DMS153 treated with DMSO at 0.1 percent for 48 hours (cell line): ENCODE results near the gene RPS6KB1.
"Not testable (repeated sequence)": the region's sequence is repeated elsewhere in the genome, so short reads cannot be mapped to it uniquely, and the experiment has no call there.

ENCODE experiments used
- DNase-seq: peaks from one replicate; lab custom pipeline; 2025; ENCODE audit not compliant: unreplicated experiment; lab: John Stamatoyannopoulos, UW

RPS6KB1 gene

DNA sequence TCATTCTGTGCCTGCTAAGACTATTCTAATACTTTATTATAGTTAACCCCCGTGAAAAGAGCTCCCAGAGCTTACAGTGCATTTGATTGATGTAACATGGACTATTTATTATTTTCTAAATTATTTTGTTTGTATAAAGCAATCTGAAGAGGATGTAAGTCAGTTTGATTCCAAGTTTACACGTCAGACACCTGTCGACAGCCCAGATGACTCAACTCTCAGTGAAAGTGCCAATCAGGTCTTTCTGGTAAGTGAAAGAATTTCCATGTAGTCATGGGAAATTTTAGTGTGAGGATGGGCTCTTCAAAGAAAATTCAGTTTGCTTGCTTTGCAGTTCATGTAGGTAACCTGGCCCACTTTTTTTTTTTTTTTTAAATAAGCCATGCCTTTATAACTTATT lies 47.8 kb downstream of the RPS6KB1 start:
- not testable (repeated sequence) for DNase-seq

DNA sequence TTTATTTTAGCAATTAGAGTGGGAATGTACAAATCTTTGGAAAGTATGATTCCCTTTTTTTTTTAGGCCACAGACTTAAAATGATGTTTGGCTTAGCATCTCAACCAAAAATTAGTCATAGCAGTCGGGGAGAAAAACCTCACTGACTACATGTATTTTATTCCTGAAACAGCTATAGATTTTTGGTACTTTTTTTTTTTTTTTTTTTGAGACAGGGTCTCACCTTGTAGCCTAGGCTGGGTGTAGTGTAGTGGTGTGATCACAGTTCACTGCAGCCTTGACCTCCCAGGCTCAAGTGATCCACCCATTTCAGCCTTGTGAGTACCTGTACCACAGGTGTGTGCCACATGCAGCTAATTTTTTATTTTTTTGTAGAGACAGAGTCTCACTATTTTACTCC lies 48.2 kb downstream of the RPS6KB1 start:
- DNase-seq = no peak

DNA sequence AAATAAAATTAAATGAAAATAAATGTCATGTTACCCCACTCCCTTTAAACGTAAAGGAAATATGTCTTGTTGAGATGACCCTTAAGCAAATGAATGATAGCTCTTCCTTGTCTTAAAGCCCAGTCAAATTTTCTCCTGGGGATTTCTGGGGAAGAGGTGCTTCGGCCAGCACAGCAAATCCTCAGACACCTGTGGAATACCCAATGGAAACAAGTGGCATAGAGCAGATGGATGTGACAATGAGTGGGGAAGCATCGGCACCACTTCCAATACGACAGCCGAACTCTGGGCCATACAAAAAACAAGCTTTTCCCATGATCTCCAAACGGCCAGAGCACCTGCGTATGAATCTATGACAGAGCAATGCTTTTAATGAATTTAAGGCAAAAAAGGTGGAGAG lies 53.5 kb downstream of the RPS6KB1 start:
- not testable (repeated sequence) for DNase-seq

DNA sequence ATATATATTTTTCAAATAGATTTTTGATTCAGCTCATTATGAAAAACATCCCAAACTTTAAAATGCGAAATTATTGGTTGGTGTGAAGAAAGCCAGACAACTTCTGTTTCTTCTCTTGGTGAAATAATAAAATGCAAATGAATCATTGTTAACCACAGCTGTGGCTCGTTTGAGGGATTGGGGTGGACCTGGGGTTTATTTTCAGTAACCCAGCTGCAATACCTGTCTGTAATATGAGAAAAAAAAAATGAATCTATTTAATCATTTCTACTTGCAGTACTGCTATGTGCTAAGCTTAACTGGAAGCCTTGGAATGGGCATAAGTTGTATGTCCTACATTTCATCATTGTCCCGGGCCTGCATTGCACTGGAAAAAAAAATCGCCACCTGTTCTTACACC lies 54.4 kb downstream of the RPS6KB1 start:
- DNase-seq = not testable (repeated sequence)

DNA sequence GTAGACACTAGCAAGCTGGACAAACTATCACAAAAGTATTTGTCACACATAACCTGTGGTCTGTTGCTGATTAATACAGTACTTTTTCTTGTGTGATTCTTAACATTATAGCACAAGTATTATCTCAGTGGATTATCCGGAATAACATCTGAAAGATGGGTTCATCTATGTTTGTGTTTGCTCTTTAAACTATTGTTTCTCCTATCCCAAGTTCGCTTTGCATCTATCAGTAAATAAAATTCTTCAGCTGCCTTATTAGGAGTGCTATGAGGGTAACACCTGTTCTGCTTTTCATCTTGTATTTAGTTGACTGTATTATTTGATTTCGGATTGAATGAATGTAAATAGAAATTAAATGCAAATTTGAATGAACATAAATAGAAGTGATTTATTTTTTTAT lies 57.1 kb downstream of the RPS6KB1 start:
- DNase-seq = no peak

DNA sequence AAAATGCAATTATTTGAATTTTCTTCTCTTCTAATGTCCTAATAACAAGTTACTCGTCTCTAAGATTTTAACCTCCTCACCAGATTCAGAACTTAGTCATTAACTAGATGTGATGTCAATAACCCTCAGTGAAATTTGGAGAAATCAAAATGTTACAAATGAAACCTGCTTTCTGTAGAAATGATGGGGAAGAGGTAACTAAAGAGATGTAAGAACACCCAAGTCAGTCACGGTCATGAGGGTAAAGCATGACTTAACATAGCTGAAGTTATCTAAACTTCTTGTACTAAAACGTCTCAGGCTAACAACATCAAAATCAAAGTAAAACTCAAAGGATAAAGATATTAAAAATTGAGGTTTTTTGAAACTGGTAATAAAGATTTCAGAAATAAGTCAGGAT lies 61.9 kb downstream of the RPS6KB1 start:
- no peak for DNase-seq

DNA sequence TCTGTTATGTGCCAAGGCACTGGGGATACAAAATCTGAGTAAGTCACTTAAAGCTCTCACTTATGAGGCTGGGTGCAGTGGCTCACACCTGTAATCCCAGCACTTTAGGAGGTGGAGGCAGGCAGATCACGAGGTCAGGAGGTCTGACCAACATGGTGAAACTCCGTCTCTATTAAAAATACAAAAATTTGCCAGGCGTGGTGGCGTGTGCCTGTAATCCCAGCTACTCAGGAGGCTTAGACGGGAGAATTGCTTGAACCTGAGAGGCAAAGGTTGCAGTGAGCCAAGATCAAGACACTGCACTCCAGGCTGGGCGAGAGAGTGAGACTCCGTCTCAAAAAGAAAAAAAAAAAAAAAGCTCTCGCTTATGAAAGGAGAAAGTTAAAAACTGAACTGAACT lies 66.7 kb downstream of the RPS6KB1 start:
- DNase-seq = not testable (repeated sequence)

DNA sequence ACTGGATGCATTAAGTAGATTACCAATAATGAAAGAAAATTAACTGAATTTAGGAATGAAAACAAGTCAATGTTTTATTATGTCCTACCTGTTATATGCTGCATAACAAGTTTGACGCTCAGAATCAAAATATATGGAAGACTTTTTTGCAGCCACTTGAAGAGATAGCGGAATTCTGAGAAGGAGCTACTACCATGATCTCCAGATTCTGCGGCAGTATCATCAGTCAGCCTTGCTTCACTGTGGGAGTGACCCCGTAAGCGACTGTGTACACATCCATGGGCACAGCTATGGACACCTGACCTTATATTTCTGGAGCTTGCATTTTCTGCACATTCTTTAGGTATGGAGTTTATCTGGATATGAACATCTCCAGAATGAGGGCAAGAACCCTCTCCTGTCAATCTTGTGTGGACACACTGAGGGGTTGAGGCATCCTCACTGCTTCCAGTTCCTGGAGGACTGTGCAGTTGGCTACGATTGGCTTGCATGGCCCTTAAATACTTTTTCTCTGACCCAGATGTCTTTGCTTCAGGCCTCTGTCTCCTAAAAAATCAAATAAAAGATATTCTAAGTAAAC lies 69.9 kb downstream of the RPS6KB1 start:
- DNase-seq = no peak

DNA sequence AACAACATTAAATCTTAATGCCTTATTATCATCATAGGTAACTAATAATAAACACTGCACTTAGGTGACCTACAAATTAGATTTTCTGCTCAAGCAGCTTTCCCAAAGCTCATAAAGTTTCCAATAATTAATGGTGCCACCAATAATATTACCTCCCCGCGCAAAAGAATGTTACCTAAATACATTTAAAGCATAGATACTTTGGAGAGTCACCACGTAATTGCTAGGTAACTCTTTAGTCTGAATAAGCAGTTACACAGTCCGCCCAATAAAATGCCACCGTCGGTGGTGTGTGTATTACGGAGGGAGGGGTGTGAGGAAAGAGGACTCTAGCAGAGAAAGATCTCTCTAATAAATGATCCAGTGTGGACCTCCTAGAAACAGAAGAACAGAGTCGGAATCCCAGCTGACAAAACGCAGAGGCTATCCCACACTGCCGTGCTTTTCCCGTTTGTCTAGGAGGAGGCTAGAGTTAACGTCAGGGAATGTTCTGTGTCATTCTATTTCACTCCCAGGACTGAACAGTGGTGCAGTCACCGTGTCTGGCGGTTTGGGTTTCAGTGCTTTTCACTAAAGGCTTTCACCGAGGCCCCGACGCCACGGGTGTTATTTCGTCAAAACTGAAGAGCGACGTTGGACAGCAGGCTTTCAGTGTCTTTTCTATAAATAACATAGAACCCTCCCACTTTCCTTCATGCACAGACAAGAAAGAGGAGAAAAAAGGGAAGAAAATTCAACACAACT lies 71.0 kb downstream of the RPS6KB1 start:
- peak; percentile 48 for DNase-seq

DNA sequence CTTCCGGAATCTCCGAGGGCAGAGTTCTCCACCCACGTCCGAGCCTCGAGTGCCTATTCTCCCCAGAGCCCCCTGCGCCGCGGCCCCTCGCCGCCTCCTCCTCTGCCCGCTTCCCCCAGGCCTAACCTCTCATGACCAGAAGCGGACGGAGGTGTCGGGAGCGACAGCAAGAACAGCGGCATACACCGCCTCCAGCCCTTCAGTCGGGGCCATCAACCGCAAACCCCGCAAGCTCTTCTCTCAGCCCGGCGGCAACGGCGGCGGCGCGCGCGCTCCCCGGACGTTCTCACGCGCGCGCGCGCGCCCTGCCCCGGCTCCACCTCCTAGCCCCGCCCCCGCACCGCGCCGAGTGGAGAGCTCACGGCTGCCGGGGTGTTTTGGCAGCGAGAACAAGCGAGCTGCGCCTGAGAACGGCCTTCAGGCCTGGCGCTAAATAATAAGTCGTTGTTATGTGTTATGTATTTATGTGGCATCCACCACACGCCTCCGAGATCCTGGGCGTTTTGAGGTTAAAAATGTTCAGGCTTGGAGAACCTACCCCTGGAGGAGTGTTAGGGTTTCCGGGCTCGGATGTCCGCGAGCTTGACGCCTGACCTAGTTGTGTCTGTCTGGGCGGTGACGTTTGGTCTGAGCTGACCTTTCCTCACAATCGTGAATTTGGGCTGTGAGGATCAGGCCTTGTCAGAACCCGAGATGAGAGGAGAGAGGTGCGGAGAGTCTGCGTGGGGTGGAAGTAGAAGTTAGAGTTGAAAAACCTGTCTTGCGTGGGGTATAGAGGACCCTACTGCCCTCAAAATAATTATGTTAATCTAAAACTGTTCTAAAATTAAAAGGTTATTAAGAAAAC lies 71.8 kb downstream of the RPS6KB1 start, which contains the start of gene RNFT1:
RNFT1 (minus strand) TSS at position 259 of the 847 bp plus-strand sequence; CDS start at position 182, 77 bp downstream.
- peak; percentile 55 for DNase-seq

DNA sequence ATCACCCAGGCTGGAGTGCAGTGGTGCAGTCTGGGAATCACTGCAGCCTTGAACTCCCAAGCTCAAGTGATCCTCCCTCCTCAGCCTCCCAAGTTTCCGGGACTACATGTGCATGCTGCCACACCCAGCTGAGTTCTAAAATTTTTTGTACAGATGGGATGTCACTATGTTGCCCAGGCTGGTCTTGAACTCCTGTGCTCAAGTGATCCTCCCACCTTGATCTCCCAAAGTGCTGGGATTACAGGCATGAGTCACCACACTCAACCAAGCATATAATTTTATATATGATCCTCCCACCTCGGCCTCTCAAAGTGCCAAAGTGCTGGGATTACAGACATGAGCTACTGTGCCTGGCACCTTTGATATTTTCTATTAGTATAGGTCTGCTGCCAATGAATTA lies 78.8 kb downstream of the RPS6KB1 start:
- not testable (repeated sequence) for DNase-seq

DNA sequence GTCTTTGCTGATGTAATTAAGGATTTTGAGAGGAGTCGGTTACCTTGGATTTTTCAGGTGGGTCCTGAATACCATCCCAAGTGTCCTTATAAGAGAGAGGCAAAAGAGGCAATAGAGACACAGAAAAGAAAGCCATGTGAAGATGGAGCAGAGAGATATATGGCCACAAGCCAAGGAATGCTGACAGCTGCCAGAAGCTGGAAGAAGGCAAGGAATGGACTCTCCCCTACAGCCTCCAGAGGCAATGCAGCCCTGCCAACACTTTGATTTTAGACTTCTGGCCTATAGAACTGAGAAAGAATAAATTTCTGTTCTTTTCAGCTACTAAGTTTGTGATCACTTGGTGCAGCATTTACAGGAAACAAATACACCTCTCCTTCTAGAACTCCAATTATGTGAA lies 79.9 kb downstream of the RPS6KB1 start:
- DNase-seq = no peak

DNA sequence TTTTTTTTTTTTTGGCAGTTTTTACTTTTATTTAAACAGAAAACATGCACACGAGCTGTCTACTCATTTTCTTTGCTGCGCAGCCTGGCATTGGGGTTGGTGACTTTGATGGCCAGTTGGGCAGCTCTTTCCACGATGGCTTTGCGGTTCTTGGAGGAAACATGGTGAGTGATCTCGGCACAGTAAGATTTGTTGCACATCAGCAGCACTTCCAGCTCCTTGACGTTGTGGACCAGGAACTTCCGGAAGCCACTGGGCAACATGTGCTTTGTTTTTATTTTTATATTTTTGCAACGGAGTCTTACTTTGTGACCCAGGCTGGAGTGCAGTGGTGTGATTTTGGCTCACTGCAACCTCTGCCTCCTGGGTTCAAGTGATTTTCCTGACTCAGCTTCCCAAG lies 80.6 kb downstream of the RPS6KB1 start:
- DNase-seq = not testable (repeated sequence)

DNA sequence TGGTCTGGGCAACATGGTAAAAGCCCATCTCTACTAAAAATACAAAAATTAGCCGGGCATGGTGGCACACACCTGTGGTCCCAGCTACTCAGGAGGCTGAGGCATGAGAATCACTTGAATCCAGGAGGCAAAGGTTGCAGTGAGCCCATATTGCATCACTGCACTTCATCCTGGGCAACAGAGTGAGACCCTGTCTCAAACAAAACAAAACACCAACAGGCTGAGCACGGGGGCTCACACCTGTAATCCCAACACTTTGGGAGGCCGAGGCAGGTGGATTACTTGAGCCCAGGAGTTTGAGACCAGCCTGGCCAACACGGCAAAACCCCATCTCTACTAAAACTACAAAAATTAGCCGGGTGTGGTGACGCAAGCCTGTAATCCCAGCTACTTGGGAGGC lies 82.2 kb downstream of the RPS6KB1 start:
- DNase-seq = not testable (repeated sequence)

DNA sequence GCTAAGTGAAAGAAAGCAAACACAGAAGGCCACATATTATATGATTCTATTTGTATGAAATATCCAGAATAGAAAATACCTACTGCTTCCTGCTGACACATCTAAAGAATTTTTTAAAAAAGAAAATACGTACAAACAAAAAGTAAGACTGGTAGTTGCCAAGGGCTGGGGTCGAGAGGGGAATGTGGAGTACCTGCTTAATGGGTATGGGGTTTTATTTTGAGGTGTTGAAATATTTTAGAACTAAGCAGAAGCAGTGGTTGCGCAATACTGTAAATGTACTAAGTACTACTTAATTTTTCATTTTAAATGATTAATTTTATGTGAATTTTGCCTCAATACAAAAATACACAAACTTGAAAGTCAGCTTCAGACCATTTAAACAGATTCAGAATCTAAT lies 103.7 kb downstream of the RPS6KB1 start:
- DNase-seq = not testable (repeated sequence)
